C4-2B (cell line): ENCODE results near the gene LGSN.

ENCODE experiments used
- ZFX ChIP-seq: fragments of 450-650 bp; IDR thresholded peaks from 2 replicates; pipeline ENCODE4 v1.6.1; 2017
- TF ChIP-seq, protein P1 (sequence below): fragments of 450-650 bp; conservative IDR thresholded peaks from 2 replicates; pipeline ENCODE4 v1.5.1; 2017; ENCODE audit warnings: mild to moderate bottlenecking

DNA sequence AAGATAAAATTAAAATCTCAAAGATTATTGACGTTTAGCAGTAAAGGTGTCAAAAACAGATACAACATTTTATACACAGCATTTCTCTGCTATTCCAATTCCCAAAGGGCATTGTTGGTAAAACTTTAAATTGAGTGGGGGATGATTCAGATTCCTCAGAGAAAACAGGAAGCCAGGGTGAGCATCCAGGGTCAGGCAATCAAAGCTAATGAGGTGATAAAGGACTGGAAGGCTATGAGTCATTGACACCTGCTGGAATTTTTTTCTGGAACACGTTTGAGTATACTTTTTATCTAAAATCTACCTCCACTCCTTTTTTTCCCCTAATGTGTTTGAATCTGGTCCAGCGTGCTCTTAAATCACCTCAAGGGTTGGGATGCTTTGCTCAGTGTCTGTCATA lies 56.3 kb downstream of the LGSN start:
- TF ChIP-seq, protein P1, sequence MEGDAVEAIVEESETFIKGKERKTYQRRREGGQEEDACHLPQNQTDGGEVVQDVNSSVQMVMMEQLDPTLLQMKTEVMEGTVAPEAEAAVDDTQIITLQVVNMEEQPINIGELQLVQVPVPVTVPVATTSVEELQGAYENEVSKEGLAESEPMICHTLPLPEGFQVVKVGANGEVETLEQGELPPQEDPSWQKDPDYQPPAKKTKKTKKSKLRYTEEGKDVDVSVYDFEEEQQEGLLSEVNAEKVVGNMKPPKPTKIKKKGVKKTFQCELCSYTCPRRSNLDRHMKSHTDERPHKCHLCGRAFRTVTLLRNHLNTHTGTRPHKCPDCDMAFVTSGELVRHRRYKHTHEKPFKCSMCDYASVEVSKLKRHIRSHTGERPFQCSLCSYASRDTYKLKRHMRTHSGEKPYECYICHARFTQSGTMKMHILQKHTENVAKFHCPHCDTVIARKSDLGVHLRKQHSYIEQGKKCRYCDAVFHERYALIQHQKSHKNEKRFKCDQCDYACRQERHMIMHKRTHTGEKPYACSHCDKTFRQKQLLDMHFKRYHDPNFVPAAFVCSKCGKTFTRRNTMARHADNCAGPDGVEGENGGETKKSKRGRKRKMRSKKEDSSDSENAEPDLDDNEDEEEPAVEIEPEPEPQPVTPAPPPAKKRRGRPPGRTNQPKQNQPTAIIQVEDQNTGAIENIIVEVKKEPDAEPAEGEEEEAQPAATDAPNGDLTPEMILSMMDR, result no peak
- TF ChIP-seq ZFX, result no peak
